HCT116 (cell line): Measurements from ENCODE around the gene CLDN12. TPM values are rescaled to one million over a fixed set of nuclear protein-coding genes. Genes with fewer than 3 reads are reported as not detected.

Source experiments
- ATAC-seq: fragments of 200-7000 bp; cut with Tn5 transposase; 2 replicates; pipeline ENCODE4 v1.9.1; 2020; ENCODE audit warnings: mild to moderate bottlenecking, moderate library complexity
- BruUV-seq: library from RNA; stranded (reverse); fragments of 400-500 nt; replicated peaks from 2 replicates; lab custom pipeline; 2021; lab: Mats Ljungman, UMichigan
- CTCF ChIA-PET: fragments of 300-600 bp; sonication (Branson Sonifier 250); formaldehyde crosslinking; loops from one replicate; lab custom pipeline; 2021; ENCODE audit warnings: antibody characterized with exemption; lab: Charles Lee
- POLR2A ChIA-PET: fragments of 300-600, 350-600 bp; sonication (Branson Sonifier 250); formaldehyde crosslinking; loops from one replicate; lab custom pipeline; 2021; ENCODE audit warnings: antibody characterized with exemption; lab: Charles Lee
- RAD21 ChIA-PET, 2 experiments: fragments of 300-600 bp; sonication (Branson Sonifier 250); formaldehyde crosslinking; loops; one replicate each; lab custom pipeline; 2023; ENCODE audit warnings: low total read pairs in 2 of 2; ENCODE audit not compliant: uncharacterized antibody in 2 of 2, unreplicated experiment in 2 of 2, low non-redundant PET in 1 of 2; lab: Charles Lee
- DNase-seq: peaks from one replicate; pipeline ENCODE4 v3.0.0-alpha.2; 2010; ENCODE audit warnings: low read depth, low spot score
- H2AFZ ChIP-seq: fragments of 200-600 bp; shearing (Covaris generic), sonication (generic); 2 replicates; pipeline ENCODE4 v1.6.1; 2017; ENCODE audit warnings: low read depth, mixed run types, mixed read lengths, antibody characterized with exemption, low read length; ENCODE audit not compliant: poor library complexity, severe bottlenecking
- H3K27ac ChIP-seq: 2 replicates; pipeline ENCODE4 v1.5.1; 2012; ENCODE audit warnings: low read depth, low read length
- H3K27me3 ChIP-seq: fragments of 200-600 bp; sonication (generic); 2 replicates; pipeline ENCODE4 v1.6.1; 2016; ENCODE audit warnings: mixed run types, low read length, mixed read lengths; ENCODE audit not compliant: insufficient read depth
- H3K36me3 ChIP-seq, 2 experiments: fragments of 200-500 bp in 1 of 2; fragments of 200-600 bp in 1 of 2; sonication (Bioruptor generic) in 1 of 2; sonication (generic) in 1 of 2; 2 replicates each; pipeline versions ENCODE4 v1.5.1 to v1.6.1; 2014 to 2016; ENCODE audit warnings: low read length in 2 of 2, inconsistent platforms in 1 of 2, mixed read lengths in 1 of 2, mixed run types in 1 of 2; ENCODE audit not compliant: insufficient read depth in 2 of 2, control insufficient read depth in 1 of 2
- H3K4me1 ChIP-seq, 2 experiments: fragments of 200-600 bp in 1 of 2; sonication (generic) in 1 of 2; 2 replicates each; pipeline versions ENCODE4 v1.5.1 to v1.6.1; 2012 to 2017; ENCODE audit warnings: low read length in 2 of 2, inconsistent platforms in 1 of 2, mild to moderate bottlenecking in 1 of 2, mixed read lengths in 1 of 2, mixed run types in 1 of 2, moderate library complexity in 1 of 2; ENCODE audit not compliant: insufficient read depth in 2 of 2, control insufficient read depth in 1 of 2
- H3K4me2 ChIP-seq: fragments of 200-600 bp; sonication (generic); 2 replicates; pipeline ENCODE4 v1.6.1; 2017; ENCODE audit warnings: mixed run types, low read length, mixed read lengths
- H3K4me3 ChIP-seq, 2 experiments: fragments of 200-600 bp in 1 of 2; sonication (generic) in 1 of 2; replicated peaks in 1 of 2; 2 replicates each; pipeline ENCODE4 v1.5.1; 2011 to 2016; ENCODE audit warnings: low read length in 2 of 2, control low read depth in 1 of 2, low read depth in 1 of 2, mild to moderate bottlenecking in 1 of 2, mixed read lengths in 1 of 2, mixed run types in 1 of 2
- H3K79me2 ChIP-seq: fragments of 200-600 bp; sonication (generic); 2 replicates; pipeline ENCODE4 v1.6.1; 2017; ENCODE audit warnings: mild to moderate bottlenecking, mixed run types, low read length, moderate library complexity, mixed read lengths; ENCODE audit not compliant: insufficient read depth
- H3K9ac ChIP-seq: fragments of 200-600 bp; sonication (generic); 2 replicates; pipeline ENCODE4 v1.6.1; 2016; ENCODE audit warnings: low read length, mixed read lengths
- H3K9me2 ChIP-seq: fragments of 200-600 bp; sonication (generic), shearing (Covaris generic); 2 replicates; pipeline ENCODE4 v1.6.1; 2017; ENCODE audit warnings: mixed run types, mild to moderate bottlenecking, moderate library complexity; ENCODE audit not compliant: insufficient read depth
- H3K9me3 ChIP-seq, 2 experiments: fragments of 200-500 bp in 1 of 2; fragments of 200-600 bp in 1 of 2; sonication (Bioruptor generic) in 1 of 2; sonication (generic) in 1 of 2; 2 replicates each; pipeline ENCODE4 v1.6.1; 2014 to 2017; ENCODE audit warnings: low read length in 2 of 2, mixed read lengths in 2 of 2, inconsistent platforms in 1 of 2, low read depth in 1 of 2, mild to moderate bottlenecking in 1 of 2, mixed run types in 1 of 2, moderate library complexity in 1 of 2; ENCODE audit not compliant: control insufficient read depth in 1 of 2, insufficient read depth in 1 of 2
- H4K20me1 ChIP-seq: fragments of 200-600 bp; sonication (generic), shearing (Covaris generic); 2 replicates; pipeline ENCODE4 v1.6.1; 2017; ENCODE audit warnings: mixed run types, mild to moderate bottlenecking, moderate library complexity; ENCODE audit not compliant: insufficient read depth
- ATF3 ChIP-seq: IDR thresholded peaks from 2 replicates; pipeline ENCODE4 v1.6.1; 2012
- CBX3 ChIP-seq: IDR thresholded peaks from 2 replicates; pipeline ENCODE4 v1.6.1; 2012; ENCODE audit warnings: low read depth
- CEBPB ChIP-seq: IDR thresholded peaks from 2 replicates; pipeline ENCODE4 v1.6.1; 2012; ENCODE audit warnings: low read depth
- CTCF ChIP-seq, 3 experiments: fragments of 200-600 bp in 1 of 3; sonication (generic) in 1 of 3; IDR thresholded peaks in 2 of 3; conservative IDR thresholded peaks in 1 of 3; 2 replicates each; pipeline ENCODE4 v1.5.1; 2012 to 2017; ENCODE audit warnings: low read depth in 2 of 3, low read length in 2 of 3, antibody characterized with exemption in 1 of 3, borderline replicate concordance in 1 of 3, control low read depth in 1 of 3, mild to moderate bottlenecking in 1 of 3, mixed read lengths in 1 of 3, mixed run types in 1 of 3, moderate library complexity in 1 of 3; ENCODE audit not compliant: insufficient read depth in 1 of 3
- EGR1 ChIP-seq: IDR thresholded peaks from 2 replicates; pipeline ENCODE4 v1.6.1; 2012; ENCODE audit warnings: low read depth
- EZH2 ChIP-seq: fragments of 200-600 bp; sonication (generic); IDR thresholded peaks from 2 replicates; pipeline ENCODE4 v1.6.1; 2017; ENCODE audit warnings: antibody characterized with exemption, mixed run types
- FOSL1 ChIP-seq: IDR thresholded peaks from 2 replicates; pipeline ENCODE4 v1.6.1; 2012; ENCODE audit warnings: low read depth
- MAX ChIP-seq: IDR thresholded peaks from 2 replicates; pipeline ENCODE4 v1.6.1; 2012
- POLR2AphosphoS5 ChIP-seq: IDR thresholded peaks from 2 replicates; pipeline ENCODE4 v1.6.1; 2011; ENCODE audit warnings: mild to moderate bottlenecking, low read depth, low read length, moderate library complexity
- RAD21 ChIP-seq: IDR thresholded peaks from 2 replicates; pipeline ENCODE4 v1.6.1; 2012; ENCODE audit warnings: low read depth, mild to moderate bottlenecking
- REST ChIP-seq: IDR thresholded peaks from 2 replicates; pipeline ENCODE4 v1.6.1; 2012; ENCODE audit warnings: low read depth
- SIN3A ChIP-seq: IDR thresholded peaks from 2 replicates; pipeline ENCODE4 v1.6.1; 2012; ENCODE audit warnings: low read depth
- SP1 ChIP-seq: IDR thresholded peaks from 2 replicates; pipeline ENCODE4 v1.6.1; 2012; ENCODE audit warnings: low read depth
- SRF ChIP-seq: IDR thresholded peaks from 2 replicates; pipeline ENCODE4 v1.6.1; 2012; ENCODE audit warnings: low read depth
- YY1 ChIP-seq: IDR thresholded peaks from 2 replicates; pipeline ENCODE4 v1.6.1; 2011; ENCODE audit warnings: low read length, low read depth, moderate library complexity, mild to moderate bottlenecking; ENCODE audit not compliant: insufficient replicate concordance; ENCODE audit errors: extremely low read depth
- ZFX ChIP-seq: fragments of 450-650 bp; IDR thresholded peaks from 2 replicates; pipeline ENCODE4 v1.6.1; 2017
- intact Hi-C: fragments of 100-400 bp; cut with micrococcal nuclease; formaldehyde crosslinking; loops from 2 replicates; pipeline ENCODE4 v1.10.0; 2022
- total RNA-seq: library from RNA; stranded (reverse); gene quantifications from one replicate; pipeline ENCODE4 v1.2.1, GENCODE V29; 2021; ENCODE audit not compliant: unreplicated experiment

Gene CLDN12
- total RNA-seq, 1 experiment from 2014 or later = 30.6 TPM

GRCh38 chr7:90401989-90402388, 1.3 kb upstream of the CLDN12 start:
- peaks cover 3 to 11% of the 10 kb centered on the region in 2 experiments; a peak in 3 of 4 replicates for H3K4me1 ChIP-seq
- ATAC-seq (no peak), DNase-seq (no peak)
- BruUV-seq = no TSS peak
- no peaks in the 10 kb centered on the region for H3K9me3 ChIP-seq
- ChIA-PET RAD21 (no interaction called here), POLR2A (no interaction called here), CTCF (no interaction called here)
- H3K9ac ChIP-seq = no peak overlapping the region
- peaks cover 15% of the 10 kb centered on the region for H3K79me2 ChIP-seq
- TF ChIP-seq POLR2AphosphoS5 (no peak), YY1 (no peak), FOSL1 (no peak), EZH2 (no peak), SP1 (no peak), RAD21 (no peak), EGR1 (no peak), ZFX (no peak), SIN3A (no peak), CEBPB (no peak)
- H3K36me3 ChIP-seq = peaks cover 0 to 5% of the 10 kb centered on the region in 2 experiments; a peak in 2 of 4 replicates
- H3K4me3 ChIP-seq = no peak overlapping the region
- no peaks in the 10 kb centered on the region for H3K27me3 ChIP-seq
- H2AFZ ChIP-seq = no peak overlapping the region
- no peaks in the 10 kb centered on the region for H3K9me2 ChIP-seq
- H3K4me2 ChIP-seq = no peak overlapping the region
- H4K20me1 ChIP-seq = no peaks in the 10 kb centered on the region
- no peak overlapping the region for H3K27ac ChIP-seq
- intact Hi-C loops = no loop called here

- ChIA-PET CTCF (no interaction called here), POLR2A (no interaction called here), RAD21 (no interaction called here)
- Histone ChIP-seq H3K4me1 (peaks cover 3 to 11% of the 10 kb centered on the region in 2 experiments; a peak in 3 of 4 replicates), H4K20me1 (no peaks in the 10 kb centered on the region), H3K9me3 (no peaks in the 10 kb centered on the region), H3K27me3 (no peaks in the 10 kb centered on the region), H3K36me3 (peaks cover 0 to 8% of the 10 kb centered on the region in 2 experiments; a peak in 2 of 4 replicates), H3K9me2 (no peaks in the 10 kb centered on the region), H2AFZ (peak overlapping the region; percentile 67), H3K9ac (peak overlapping the region; percentile 71), H3K27ac (no peak overlapping the region), H3K79me2 (peaks cover 15% of the 10 kb centered on the region), H3K4me3 (peak overlapping the region; percentile 63 to 75), H3K4me2 (peak overlapping the region; percentile 76)
- TSS peak; percentile 69 for BruUV-seq
- TF ChIP-seq EGR1 = no peak
- no peak for TF ChIP-seq SRF
- no peak for TF ChIP-seq ATF3
- TF ChIP-seq ZFX = no peak
- no peak for TF ChIP-seq MAX
- TF ChIP-seq CTCF (IDR thresholded peaks at IDR 0.05 in 2 of 3, conservative IDR thresholded peaks at IDR 0.05 in 1 of 3; ENCODE audit: borderline replicate concordance in 1 of 3, insufficient read depth in 1 of 3, low read depth in 2 of 3, low read length in 2 of 3) = no peak
- TF ChIP-seq YY1 = no peak
- TF ChIP-seq CBX3 = no peak
- no peak for TF ChIP-seq REST
- intact Hi-C loops = loop anchor here (1.0 kb wide), 1 partner anchor 56 kb away; the partner anchor contains the start of gene GTPBP10
- no peak for ATAC-seq
- DNase-seq = no peak
Measured at GRCh38 chr7:90402785-90403173, 482 bp upstream of the CLDN12 start.
